Right cardiac atrium (tissue), 5 donors: Measurements from ENCODE around the gene DRAM2. TPM values are rescaled to one million over a fixed set of nuclear protein-coding genes. Genes with fewer than 3 reads are reported as not detected.
"Not testable (repeated sequence)": the region's sequence is repeated elsewhere in the genome, so short reads cannot be mapped to it uniquely, and the experiment has no call there.

Source experiments
- ATAC-seq, 2 donors: fragments of 200-7000 bp; cut with Tn5 transposase; one replicate each; pipeline versions ENCODE4 v1.8.0 to v1.9.1; 2020; ENCODE audit warnings: moderate library complexity in 2 of 2, mild to moderate bottlenecking in 1 of 2
- DNase-seq, 3 donors: peaks; one replicate each; pipeline ENCODE4 v3.0.0-alpha.2; 2020
- H3K27ac ChIP-seq: one replicate; pipeline ENCODE4 v1.5.1; 2013; ENCODE audit warnings: mild to moderate bottlenecking, low read length, control low read depth, moderate library complexity
- H3K27me3 ChIP-seq: one replicate; pipeline ENCODE4 v1.6.1; 2013; ENCODE audit not compliant: control insufficient read depth, insufficient read depth
- H3K4me1 ChIP-seq: one replicate; pipeline ENCODE4 v1.6.1; 2013; ENCODE audit warnings: low read length; ENCODE audit not compliant: control insufficient read depth, insufficient read depth
- H3K4me3 ChIP-seq: one replicate; pipeline ENCODE4 v1.5.1; 2013; ENCODE audit warnings: low read length, control low read depth
- H3K9me3 ChIP-seq: one replicate; pipeline ENCODE4 v1.6.1; 2013; ENCODE audit warnings: low read length; ENCODE audit not compliant: control insufficient read depth
- WGBS: extraction: QIAGEN DNeasy Blood & Tissue Kit; methylation state at CpG from one replicate; pipeline ENCODE4 v1.1.7; 2013; 5-methylcytosine and 5-hydroxymethylcytosine counted together
- intact Hi-C, 4 donors: fragments of 100-400 bp; cut with DNase I; formaldehyde crosslinking; loops; one replicate each; pipeline versions ENCODE4 v1.11.0 to v1.14.0; 2022 to 2023
- polyA plus RNA-seq: library from polyadenylated mRNA; stranded (reverse); fragments of 200-250 nt; gene quantifications from one replicate; pipeline ENCODE4 v1.2.3, GENCODE V29; 2013
- total RNA-seq, 4 donors: library from RNA; stranded (reverse); fragmentation: NEBNext Ultra II Directional; extraction: Animal tissue kit (Norgen Biotek cat#: 25700); gene quantifications; one replicate each; pipeline ENCODE4 v1.2.1, GENCODE V29; 2021
- donor health status: healthy with polysubstance abuse.
- donor health status: DM: no; HTN: yes; CAD: no.
- donor health status: DM: no; HTN: no; CAD: no.
- donor health status: DM: no; HTN: yes; CAD: no; lungs with severe emphysema.
- donor health status: DM: yes; HTN: yes; CAD: no.

Gene DRAM2
- total and polyA plus RNA-seq, 5 donors, result 36.4 to 48.7 (median 37.9) TPM

- no peak for ATAC-seq
- no peaks in the 10 kb centered on the region for H3K27me3 ChIP-seq
Observed at GRCh38 chr1:111110197-111110899, 29.5 kb downstream of the DRAM2 start.

GRCh38 chr1:111104981-111105380 lies 34.9 kb downstream of the DRAM2 start:
- WGBS, result 96% methylated on average over 2 of the region's 2 CpGs
- DNase-seq, result no peak
- H3K4me3 ChIP-seq, result no peak overlapping the region
- intact Hi-C loops, result no loop called here
- ATAC-seq, result no peak
- no peaks in the 10 kb centered on the region for H3K27me3 ChIP-seq
- no peaks in the 10 kb centered on the region for H3K4me1 ChIP-seq
- H3K9me3 ChIP-seq, result no peaks in the 10 kb centered on the region
- H3K27ac ChIP-seq, result no peak overlapping the region

More at GRCh38 chr1:111110197-111110899, 29.5 kb downstream of the DRAM2 start:
- WGBS, result 98% methylated on average over 1 of the region's 1 CpG
- no peak for DNase-seq
- intact Hi-C loops, result no loop called here
- H3K4me1 ChIP-seq, result no peaks in the 10 kb centered on the region
- H3K27ac ChIP-seq, result no peak overlapping the region
- H3K9me3 ChIP-seq, result no peaks in the 10 kb centered on the region
- no peak overlapping the region for H3K4me3 ChIP-seq

GRCh38 chr1:111101854-111102642 lies 37.8 kb downstream of the DRAM2 start:
- Histone ChIP-seq H3K9me3 (no peaks in the 10 kb centered on the region), H3K27ac (no peak overlapping the region), H3K27me3 (no peaks in the 10 kb centered on the region), H3K4me3 (no peak overlapping the region), H3K4me1 (no peaks in the 10 kb centered on the region)
- DNase-seq (no peak), ATAC-seq (no peak)
- intact Hi-C loops, result no loop called here
- WGBS, result 90% methylated on average over 5 of the region's 5 CpGs

- WGBS, result 82% methylated on average over 1 of the region's 1 CpG
- H3K27me3 ChIP-seq, result no peaks in the 10 kb centered on the region
- DNase-seq (no peak), ATAC-seq (no peak)
- no peak overlapping the region for H3K4me3 ChIP-seq
- no peak overlapping the region for H3K27ac ChIP-seq
- H3K9me3 ChIP-seq, result no peaks in the 10 kb centered on the region
- no peaks in the 10 kb centered on the region for H3K4me1 ChIP-seq
- intact Hi-C loops, result no loop called here
Observed at GRCh38 chr1:111099289-111099688, 40.6 kb downstream of the DRAM2 start.

GRCh38 chr1:111097356-111098099 lies 42.4 kb downstream of the DRAM2 start:
- intact Hi-C loops, result no loop called here
- Histone ChIP-seq H3K4me1 (no peaks in the 10 kb centered on the region), H3K9me3 (no peaks in the 10 kb centered on the region), H3K4me3 (no peak overlapping the region), H3K27ac (no peak overlapping the region), H3K27me3 (no peaks in the 10 kb centered on the region)
- 85% methylated on average over 2 of the region's 2 CpGs for WGBS
- ATAC-seq, result no peak
- DNase-seq, result no peak

- H3K27me3 ChIP-seq, H3K9me3 ChIP-seq, H3K27ac ChIP-seq, H3K4me3 ChIP-seq, DNase-seq, ATAC-seq, intact Hi-C loops, H3K4me1 ChIP-seq: not testable (repeated sequence)
- WGBS, result 88% methylated on average over 3 of the region's 3 CpGs
Observed at GRCh38 chr1:111095421-111095820, 44.5 kb downstream of the DRAM2 start.

- intact Hi-C loops, result no loop called here
- no peak overlapping the region for H3K27ac ChIP-seq
- H3K4me3 ChIP-seq, result no peak overlapping the region
- no peak for ATAC-seq
- no peak for DNase-seq
- H3K9me3 ChIP-seq, result no peaks in the 10 kb centered on the region
- no peaks in the 10 kb centered on the region for H3K27me3 ChIP-seq
- no peaks in the 10 kb centered on the region for H3K4me1 ChIP-seq
Observed at GRCh38 chr1:111089638-111090037, 50.3 kb downstream of the DRAM2 start.

GRCh38 chr1:111085676-111086075 lies 54.2 kb downstream of the DRAM2 start:
- Histone ChIP-seq H3K4me1 (no peaks in the 10 kb centered on the region), H3K27ac (no peak overlapping the region), H3K9me3 (no peaks in the 10 kb centered on the region), H3K27me3 (no peaks in the 10 kb centered on the region), H3K4me3 (no peak overlapping the region)
- no peak for ATAC-seq
- intact Hi-C loops, result no loop called here
- DNase-seq, result no peak

- no peak for DNase-seq
Observed at GRCh38 chr1:111084999-111085398, 54.9 kb downstream of the DRAM2 start.

GRCh38 chr1:111082421-111083203 lies 57.3 kb downstream of the DRAM2 start:
- H3K4me1 ChIP-seq, result no peaks in the 10 kb centered on the region
- WGBS, result 72% methylated on average over 2 of the region's 2 CpGs
- no peaks in the 10 kb centered on the region for H3K9me3 ChIP-seq
- no peak for DNase-seq
- H3K4me3 ChIP-seq, result no peak overlapping the region
- intact Hi-C loops, result no loop called here
- no peak for ATAC-seq
- no peak overlapping the region for H3K27ac ChIP-seq
- H3K27me3 ChIP-seq, result no peaks in the 10 kb centered on the region

More at GRCh38 chr1:111084999-111085398, 54.9 kb downstream of the DRAM2 start:
- no peaks in the 10 kb centered on the region for H3K4me1 ChIP-seq
- H3K27ac ChIP-seq, result no peak overlapping the region
- intact Hi-C loops, result no loop called here
- WGBS, result 63% methylated on average over 2 of the region's 2 CpGs
- ATAC-seq, result no peak
- H3K9me3 ChIP-seq, result no peaks in the 10 kb centered on the region
- H3K4me3 ChIP-seq, result no peak overlapping the region
- no peaks in the 10 kb centered on the region for H3K27me3 ChIP-seq
